ENCODE results near the gene ZCCHC14. TPM values are rescaled to one million over a fixed set of nuclear protein-coding genes. Genes with fewer than 3 reads are reported as not detected.

Gene ZCCHC14
- total and polyA plus RNA-seq, 4 donors, result 7.4 to 31.1 (median 19.3) TPM

DNA sequence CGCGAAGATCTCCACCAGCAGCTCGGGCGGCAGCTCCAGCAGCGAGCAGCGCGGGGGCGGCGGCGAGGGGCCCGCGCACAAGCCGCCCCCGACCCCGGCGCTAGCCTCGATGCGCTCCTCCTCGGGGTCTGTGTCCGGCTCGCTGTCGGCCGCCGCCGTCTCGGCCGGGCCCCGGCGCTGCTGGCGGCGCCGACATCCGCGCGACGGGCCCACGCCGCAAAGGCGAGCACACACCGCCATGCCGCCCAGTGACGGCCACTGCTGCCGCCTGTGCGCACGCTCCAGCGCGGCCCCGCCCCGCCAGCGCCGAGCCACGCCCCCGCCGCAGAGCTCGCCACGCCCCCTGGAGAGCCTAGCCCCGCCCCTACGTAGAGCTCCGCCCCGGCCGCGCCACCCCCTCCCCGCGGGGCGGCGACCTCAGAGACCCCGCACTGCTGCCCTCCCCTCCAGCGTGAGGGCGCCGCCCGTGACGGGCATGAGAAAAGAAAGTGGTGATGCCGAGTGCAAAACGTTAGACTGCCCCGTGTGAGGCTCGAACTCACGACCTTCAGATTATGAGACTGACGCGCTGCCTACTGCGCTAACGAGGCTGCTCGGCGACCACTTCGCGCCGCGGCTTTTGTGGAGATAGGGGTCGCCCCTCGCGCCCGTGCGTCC lies 109.2 kb downstream of the ZCCHC14 start, which contains the start of gene FBXO31:
FBXO31 (minus strand) TSS at position 272 of the 657 bp plus-strand sequence; CDS start at position 240, 32 bp downstream.
- 0 to 1% methylated on average over 61 to 92 of the region's 92 CpGs for WGBS, 2 donors
- peak within 1 kb of the TSS; percentile 46 to 68 for H3K9ac ChIP-seq (ENCODE audit: insufficient read depth in 1 of 2, low read length in 2 of 2)
- ATAC-seq (ENCODE audit: insufficient read depth, low FRiP score) (peak; percentile 93), DNase-seq (peak; percentile 95 to 96 (median 95))
- H3K36me3 ChIP-seq (ENCODE audit: control insufficient read depth in 4 of 4, insufficient read depth in 4 of 4, low read length in 4 of 4), result no peaks in the 10 kb centered on the region
- peak within 1 kb of the TSS; percentile 88 for H3K4me3 ChIP-seq
- no peaks in the 10 kb centered on the region for H3K27me3 ChIP-seq (ENCODE audit: control insufficient read depth in 3 of 3, insufficient read depth in 3 of 3, low read length in 2 of 3)
- TF ChIP-seq CTCF (IDR thresholded peaks at IDR 0.05; ENCODE audit: control extremely low read depth, extremely low read depth), result no peak
- peaks cover 5 to 28% (median 14%) of the 10 kb centered on the region in 5 donors for H3K4me1 ChIP-seq (ENCODE audit: control insufficient read depth in 5 of 5, insufficient read depth in 5 of 5, low read length in 5 of 5)
- peak within 1 kb of the TSS; percentile 90 to 95 for H3K27ac ChIP-seq (ENCODE audit: low read depth in 1 of 2, low read length in 1 of 2)
- H3K9me3 ChIP-seq (ENCODE audit: control insufficient read depth in 4 of 4, insufficient read depth in 3 of 4, low read length in 3 of 4), result no peaks in the 10 kb centered on the region

DNA sequence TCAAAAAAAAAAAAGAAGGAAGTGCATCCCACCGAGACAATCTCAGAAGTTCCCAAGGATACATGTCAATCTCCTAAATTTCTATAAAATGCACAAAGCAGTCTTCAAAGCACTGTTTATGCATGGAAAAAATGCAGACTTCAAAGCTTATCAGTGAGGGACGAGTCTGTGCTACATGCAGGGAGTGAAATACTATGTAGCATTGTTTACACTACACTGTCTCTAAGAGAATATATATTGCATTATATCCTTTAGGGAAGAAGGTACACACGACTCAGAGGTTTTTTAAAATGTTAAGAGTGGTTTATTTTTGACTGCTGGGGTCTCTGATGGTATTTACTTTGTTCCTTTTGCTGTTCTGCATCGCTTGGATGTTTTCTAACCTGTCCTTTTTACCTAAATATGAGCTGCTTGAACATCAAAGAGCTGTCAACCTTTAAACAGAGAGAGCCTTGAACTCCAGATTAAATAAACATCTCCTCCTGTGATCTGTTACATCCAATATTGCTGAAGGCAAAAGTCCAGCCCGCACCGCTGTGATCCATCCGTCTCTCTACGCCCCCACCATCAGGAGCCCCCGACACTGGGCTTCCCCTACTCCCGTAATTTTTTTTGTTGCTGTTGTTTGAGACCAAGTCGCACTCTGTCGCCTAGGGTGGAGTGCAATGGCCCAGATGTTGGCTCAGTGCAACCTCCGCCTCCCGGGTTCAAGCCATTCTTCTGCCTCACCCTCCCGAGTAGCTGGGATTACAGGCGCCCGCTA lies 110.6 kb downstream of the ZCCHC14 start:
- Histone ChIP-seq H3K9me3 (ENCODE audit: control insufficient read depth in 4 of 4, insufficient read depth in 3 of 4, low read length in 3 of 4) (no peaks in the 10 kb centered on the region), H3K27ac (ENCODE audit: low read depth in 1 of 2, low read length in 1 of 2) (peak overlapping the region; percentile 73 to 90), H3K9ac (ENCODE audit: insufficient read depth in 1 of 2, low read length in 2 of 2) (peak overlapping the region in 1 of 2 donors; percentile 68), H3K27me3 (ENCODE audit: control insufficient read depth in 3 of 3, insufficient read depth in 3 of 3, low read length in 2 of 3) (no peaks in the 10 kb centered on the region), H3K4me3 (peak overlapping the region; percentile 88), H3K36me3 (ENCODE audit: control insufficient read depth in 4 of 4, insufficient read depth in 4 of 4, low read length in 4 of 4) (no peaks in the 10 kb centered on the region), H3K4me1 (ENCODE audit: control insufficient read depth in 5 of 5, insufficient read depth in 5 of 5, low read length in 5 of 5) (peaks cover 2 to 18% (median 14%) of the 10 kb centered on the region in 5 donors)
- 28 to 48% methylated on average over 17 of the region's 17 CpGs for WGBS, 2 donors
- no peak for TF ChIP-seq CTCF (IDR thresholded peaks at IDR 0.05; ENCODE audit: control extremely low read depth, extremely low read depth)
- ATAC-seq (ENCODE audit: insufficient read depth, low FRiP score), result no peak
- no peak for DNase-seq

- DNase-seq, result no peak
- WGBS, 2 donors, result 64 to 80% methylated on average over 4 of the region's 4 CpGs
- no peak for ATAC-seq (ENCODE audit: insufficient read depth, low FRiP score)
- no peak for TF ChIP-seq CTCF (IDR thresholded peaks at IDR 0.05; ENCODE audit: control extremely low read depth, extremely low read depth)
- Histone ChIP-seq H3K9me3 (ENCODE audit: control insufficient read depth in 4 of 4, insufficient read depth in 3 of 4, low read length in 3 of 4) (no peaks in the 10 kb centered on the region), H3K4me3 (no peak overlapping the region), H3K9ac (ENCODE audit: insufficient read depth in 1 of 2, low read length in 2 of 2) (peak overlapping the region in 1 of 2 donors; percentile 26), H3K27ac (ENCODE audit: low read depth in 1 of 2, low read length in 1 of 2) (peak overlapping the region in 1 of 2 donors; percentile 22), H3K4me1 (ENCODE audit: control insufficient read depth in 5 of 5, insufficient read depth in 5 of 5, low read length in 5 of 5) (peaks cover 2 to 18% (median 14%) of the 10 kb centered on the region in 5 donors), H3K27me3 (ENCODE audit: control insufficient read depth in 3 of 3, insufficient read depth in 3 of 3, low read length in 2 of 3) (no peaks in the 10 kb centered on the region), H3K36me3 (ENCODE audit: control insufficient read depth in 4 of 4, insufficient read depth in 4 of 4, low read length in 4 of 4) (peaks cover 0 to 2% (median 0%) of the 10 kb centered on the region in 4 donors)
Observed at GRCh38 chr16:87380881-87381280, 111.9 kb downstream of the ZCCHC14 start.

Measured in lung (tissue), 12 donors.